ENCODE data around the gene FAM81A.

DNA sequence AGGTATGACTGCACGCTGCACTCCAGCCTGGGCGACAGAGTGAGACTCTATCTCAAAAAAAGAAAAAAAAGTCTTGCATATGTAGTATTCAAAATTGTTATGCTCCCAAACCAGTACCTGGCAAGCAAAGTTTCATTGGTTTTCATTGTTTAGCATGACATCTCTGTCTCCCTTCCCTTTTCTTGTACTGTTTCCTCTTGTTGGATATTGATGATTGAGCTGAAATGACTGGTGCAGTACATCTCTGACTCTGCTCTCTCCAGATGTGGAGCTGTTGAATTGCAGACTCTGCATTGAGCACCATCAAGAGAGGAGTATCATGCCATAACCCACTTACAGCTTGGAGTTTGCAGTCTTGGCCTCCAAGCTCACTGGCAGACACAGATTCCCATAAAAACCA is 77.2 kb downstream of the FAM81A start:
- TF ChIP-seq POLR2A (IDR thresholded peaks at IDR 0.05) (no peak), POLR2AphosphoS5 (IDR thresholded peaks at IDR 0.05) (no peak)
- TF ChIP-seq, protein P1, sequence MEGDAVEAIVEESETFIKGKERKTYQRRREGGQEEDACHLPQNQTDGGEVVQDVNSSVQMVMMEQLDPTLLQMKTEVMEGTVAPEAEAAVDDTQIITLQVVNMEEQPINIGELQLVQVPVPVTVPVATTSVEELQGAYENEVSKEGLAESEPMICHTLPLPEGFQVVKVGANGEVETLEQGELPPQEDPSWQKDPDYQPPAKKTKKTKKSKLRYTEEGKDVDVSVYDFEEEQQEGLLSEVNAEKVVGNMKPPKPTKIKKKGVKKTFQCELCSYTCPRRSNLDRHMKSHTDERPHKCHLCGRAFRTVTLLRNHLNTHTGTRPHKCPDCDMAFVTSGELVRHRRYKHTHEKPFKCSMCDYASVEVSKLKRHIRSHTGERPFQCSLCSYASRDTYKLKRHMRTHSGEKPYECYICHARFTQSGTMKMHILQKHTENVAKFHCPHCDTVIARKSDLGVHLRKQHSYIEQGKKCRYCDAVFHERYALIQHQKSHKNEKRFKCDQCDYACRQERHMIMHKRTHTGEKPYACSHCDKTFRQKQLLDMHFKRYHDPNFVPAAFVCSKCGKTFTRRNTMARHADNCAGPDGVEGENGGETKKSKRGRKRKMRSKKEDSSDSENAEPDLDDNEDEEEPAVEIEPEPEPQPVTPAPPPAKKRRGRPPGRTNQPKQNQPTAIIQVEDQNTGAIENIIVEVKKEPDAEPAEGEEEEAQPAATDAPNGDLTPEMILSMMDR (IDR thresholded peaks at IDR 0.05): no peak

Data from gastroesophageal sphincter (tissue), 3 donors.